HG03097 (cell line): ENCODE data around the gene TOMM34.

ENCODE experiments used
- ATAC-seq: cut with Tn5 transposase; IDR thresholded peaks from one replicate; pipeline ENCODE4 v1.9.1; 2021; ENCODE audit not compliant: unreplicated experiment, low FRiP score

TOMM34 gene

GRCh38 chr20:44897133-44897532 is 63.1 kb downstream of the TOMM34 start:
- ATAC-seq: no peak

GRCh38 chr20:44896583-44896982 is 63.6 kb downstream of the TOMM34 start:
- ATAC-seq: no peak

- ATAC-seq: no peak
Measured at GRCh38 chr20:44894959-44895358, 65.2 kb downstream of the TOMM34 start.
